IMR-90 (cell line): ENCODE measurements around the gene PRRC2B. TPM values are rescaled to one million over a fixed set of nuclear protein-coding genes. Genes with fewer than 3 reads are reported as not detected.

Experiments
- ATAC-seq: fragments of 200-7000 bp; cut with Tn5 transposase; 2 replicates; pipeline ENCODE4 v1.9.1; 2020; ENCODE audit warnings: low read depth, mild to moderate bottlenecking, moderate library complexity
- BruUV-seq: library from RNA; stranded (reverse); fragments of 400-500 nt; replicated peaks from 2 replicates; lab custom pipeline; 2021; lab: Mats Ljungman, UMichigan
- CTCF ChIA-PET: fragments of 300-600 bp; formaldehyde crosslinking; extraction: SDS; loops from one replicate; lab custom pipeline; 2021; ENCODE audit warnings: antibody characterized with exemption; lab: Yijun Ruan, JAX
- POLR2A ChIA-PET: fragments of 300-600 bp; sonication (Branson Sonifier 250); formaldehyde crosslinking; loops from one replicate; lab custom pipeline; 2022; ENCODE audit warnings: antibody characterized with exemption; ENCODE audit not compliant: unreplicated experiment; lab: Charles Lee
- DNase-seq: peaks from one replicate; pipeline ENCODE4 v3.0.0; 2013
- H2AFZ ChIP-seq: replicated peaks from 2 replicates; pipeline ENCODE3; 2013; ENCODE audit warnings: low read length, mild to moderate bottlenecking; ENCODE audit not compliant: poor library complexity
- H2AK5ac ChIP-seq: 2 replicates; pipeline ENCODE4 v1.6.1; 2013; ENCODE audit warnings: low read depth, low read length, inconsistent platforms
- H2AK9ac ChIP-seq: replicated peaks from 2 replicates; pipeline ENCODE3; 2013; ENCODE audit warnings: mild to moderate bottlenecking, low read depth, low read length, moderate library complexity; ENCODE audit not compliant: poor library complexity
- H2BK120ac ChIP-seq: 2 replicates; pipeline ENCODE4 v1.6.1; 2013; ENCODE audit warnings: low read depth, low read length, inconsistent platforms
- H2BK15ac ChIP-seq: 3 replicates; pipeline ENCODE4 v1.6.1; 2013; ENCODE audit warnings: low read depth, low read length, inconsistent platforms
- H2BK20ac ChIP-seq: 2 replicates; pipeline ENCODE4 v1.6.1; 2013; ENCODE audit warnings: low read depth, mild to moderate bottlenecking, inconsistent platforms, low read length, moderate library complexity
- H2BK5ac ChIP-seq: 2 replicates; pipeline ENCODE4 v1.6.1; 2013; ENCODE audit warnings: mild to moderate bottlenecking, low read depth, low read length, inconsistent platforms; ENCODE audit not compliant: poor library complexity, severe bottlenecking
- H3K14ac ChIP-seq: replicated peaks from 2 replicates; pipeline ENCODE4 v1.6.1; 2013; ENCODE audit warnings: low read depth, low read length, inconsistent platforms
- H3K18ac ChIP-seq: 2 replicates; pipeline ENCODE4 v1.6.1; 2013; ENCODE audit warnings: low read depth, low read length, control low read depth
- H3K23ac ChIP-seq: 2 replicates; pipeline ENCODE4 v1.6.1; 2013; ENCODE audit warnings: low read depth, low read length, inconsistent platforms
- H3K27ac ChIP-seq: 2 replicates; pipeline ENCODE4 v1.5.1; 2013; ENCODE audit warnings: mild to moderate bottlenecking, control low read depth, low read length; ENCODE audit not compliant: insufficient read depth
- H3K27me3 ChIP-seq: 2 replicates; pipeline ENCODE4 v1.6.1; 2013; ENCODE audit warnings: low read length; ENCODE audit not compliant: control insufficient read depth, insufficient read depth
- H3K36me3 ChIP-seq: 2 replicates; pipeline ENCODE4 v1.6.1; 2013; ENCODE audit warnings: low read length, mixed read lengths; ENCODE audit not compliant: control insufficient read depth, insufficient read depth
- H3K4ac ChIP-seq: 2 replicates; pipeline ENCODE4 v1.6.1; 2013; ENCODE audit warnings: low read depth, low read length, inconsistent platforms
- H3K4me1 ChIP-seq: 2 replicates; pipeline ENCODE4 v1.6.1; 2013; ENCODE audit warnings: low read length, mixed read lengths; ENCODE audit not compliant: control insufficient read depth, insufficient read depth
- H3K4me2 ChIP-seq: 2 replicates; pipeline ENCODE4 v1.6.1; 2013; ENCODE audit warnings: low read depth, mild to moderate bottlenecking, control low read depth, low read length, moderate library complexity
- H3K4me3 ChIP-seq: 2 replicates; pipeline ENCODE4 v1.5.1; 2013; ENCODE audit warnings: low read depth, mild to moderate bottlenecking, control low read depth, low read length, moderate library complexity; ENCODE audit not compliant: insufficient read depth
- H3K56ac ChIP-seq: 2 replicates; pipeline ENCODE4 v1.6.1; 2013; ENCODE audit warnings: low read length, inconsistent platforms; ENCODE audit not compliant: insufficient read depth; ENCODE audit errors: extremely low read depth
- H3K79me1 ChIP-seq, 2 experiments: 2 replicates each; pipeline ENCODE4 v1.6.1; 2013; ENCODE audit warnings: low read length in 2 of 2, inconsistent platforms in 1 of 2, low read depth in 1 of 2
- H3K9ac ChIP-seq: 2 replicates; pipeline ENCODE4 v1.6.1; 2013; ENCODE audit warnings: low read depth, low read length, control low read depth
- H3K9me1 ChIP-seq: 2 replicates; pipeline ENCODE4 v1.6.1; 2013; ENCODE audit warnings: low read length, inconsistent platforms; ENCODE audit not compliant: insufficient read depth
- H3K9me3 ChIP-seq: 2 replicates; pipeline ENCODE4 v1.6.1; 2013; ENCODE audit warnings: low read length; ENCODE audit not compliant: control insufficient read depth, insufficient read depth
- H4K20me1 ChIP-seq: 2 replicates; pipeline ENCODE4 v1.6.1; 2013; ENCODE audit warnings: low read length, inconsistent platforms; ENCODE audit not compliant: insufficient read depth
- H4K5ac ChIP-seq: 2 replicates; pipeline ENCODE4 v1.6.1; 2013; ENCODE audit warnings: mild to moderate bottlenecking, low read depth, low read length, control low read depth
- H4K8ac ChIP-seq, 2 experiments: 2 replicates each; pipeline ENCODE4 v1.6.1; 2013; ENCODE audit warnings: low read depth in 2 of 2, low read length in 2 of 2, control low read depth in 1 of 2, inconsistent platforms in 1 of 2
- H4K91ac ChIP-seq: 2 replicates; pipeline ENCODE4 v1.6.1; 2013; ENCODE audit warnings: low read depth, low read length, inconsistent platforms; ENCODE audit not compliant: insufficient read depth
- RAD21 ChIP-seq: IDR thresholded peaks from 2 replicates; pipeline ENCODE4 v1.6.1; 2012; ENCODE audit warnings: low read length, improper control_type of control experiment
- RCOR1 ChIP-seq: IDR thresholded peaks from 2 replicates; pipeline ENCODE4 v1.6.1; 2012; ENCODE audit warnings: mild to moderate bottlenecking, low read length, improper control_type of control experiment; ENCODE audit not compliant: insufficient replicate concordance
- WGBS, 2 experiments: methylation state at CpG; one replicate each; pipeline versions ENCODE4 v1.1.5 to v1.1.7; 2013; ENCODE audit warnings: missing lambda C conversion rate in 2 of 2; ENCODE audit not compliant: insufficient read length in 1 of 2; ENCODE audit errors: extremely low coverage in 2 of 2; 5-methylcytosine and 5-hydroxymethylcytosine counted together
- dilution Hi-C: fragments of 300-500 bp; cut with HindIII; formaldehyde crosslinking; loops from one replicate; pipeline ENCODE4 v1.14.3; 2018; ENCODE audit warnings: low sequenced_read_pairs; ENCODE audit not compliant: unreplicated experiment
- in situ Hi-C: fragments of 300-500 bp; cut with MboI; formaldehyde crosslinking; loops from 3 replicates; pipeline ENCODE4 v1.14.3; 2019; ENCODE audit warnings: low sequenced_read_pairs, inconsistent platforms, mixed read lengths
- intact Hi-C: fragments of 100-400 bp; cut with micrococcal nuclease; formaldehyde crosslinking; loops from 2 replicates; pipeline ENCODE4 v1.10.0; 2022
- polyA plus RNA-seq, 3 experiments: library from polyadenylated mRNA; depleted of rRNA; stranded (reverse); fragments of >200 nt; gene quantifications; 2 replicates each; pipeline ENCODE4 v1.2.3, GENCODE V29; 2012; ENCODE audit warnings: low replicate concordance in 1 of 3
- total RNA-seq: library from RNA; depleted of rRNA; stranded (reverse); fragments of >200 nt; gene quantifications from 2 replicates; pipeline ENCODE4 v1.2.3, GENCODE V29; 2012

Gene PRRC2B
- total and polyA plus RNA-seq, 2 of the 4 experiments (the other 2 are of a cell fraction) = 19.4 to 39.1 TPM

DNA sequence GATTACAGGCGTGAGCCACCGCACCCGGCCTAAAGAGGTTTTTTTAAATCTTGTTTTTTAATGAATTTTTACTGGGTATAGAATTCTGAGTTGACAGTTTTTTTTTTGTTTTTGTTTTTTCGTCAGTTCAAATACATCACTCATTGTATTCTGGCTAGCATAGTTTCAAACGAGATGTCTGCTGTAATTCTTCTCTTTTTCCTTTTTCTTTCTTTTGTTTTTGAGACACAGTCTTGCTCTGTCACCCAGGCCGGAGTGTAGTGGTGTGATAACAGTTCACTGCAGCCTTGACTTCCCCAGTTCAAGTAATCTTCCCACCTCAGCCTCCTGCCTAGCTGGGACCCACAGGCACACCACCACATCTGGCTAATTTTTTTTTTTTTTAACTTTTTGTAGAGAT, 149.3 kb downstream of the PRRC2B start:
- no peak overlapping the region for H4K5ac ChIP-seq
- no peak overlapping the region for H3K4me3 ChIP-seq
- H2BK15ac ChIP-seq = no peak overlapping the region
- DNase-seq = no peak
- no peak overlapping the region for H3K23ac ChIP-seq
- H3K79me1 ChIP-seq = no peaks in the 10 kb centered on the region
- POLR2A ChIA-PET = no interaction called here
- TF ChIP-seq RAD21 (no peak), RCOR1 (no peak)
- intact Hi-C loops = no loop called here
- CTCF ChIA-PET = no interaction called here
- peaks cover 30% of the 10 kb centered on the region for H3K9me3 ChIP-seq
- peaks cover 37% of the 10 kb centered on the region for H3K27me3 ChIP-seq
- H2BK5ac ChIP-seq = no peak overlapping the region
- H3K36me3 ChIP-seq = no peaks in the 10 kb centered on the region
- H2BK120ac ChIP-seq = no peak overlapping the region
- no peak overlapping the region for H2BK20ac ChIP-seq
- H4K8ac ChIP-seq = no peak overlapping the region
- dilution Hi-C loops = no loop called here
- no peak for ATAC-seq
- in situ Hi-C loops = no loop called here
- H3K18ac ChIP-seq = no peak overlapping the region
- H3K4ac ChIP-seq = no peak overlapping the region
- H2AK9ac ChIP-seq = no peak overlapping the region
- no peak overlapping the region for H3K27ac ChIP-seq
- H4K20me1 ChIP-seq = no peaks in the 10 kb centered on the region
- H3K9me1 ChIP-seq = no peaks in the 10 kb centered on the region
- peaks cover 4% of the 10 kb centered on the region; the same call in 1 of the 2 replicates for H3K4me1 ChIP-seq
- BruUV-seq = no TSS peak
- no peak overlapping the region for H2AK5ac ChIP-seq
- no peak overlapping the region for H3K14ac ChIP-seq
- no CpG with 5 or more reads among the region's 6 CpGs for WGBS, 2 experiments
- no peak overlapping the region for H3K56ac ChIP-seq
- no peak overlapping the region for H2AFZ ChIP-seq
- no peak overlapping the region for H3K4me2 ChIP-seq
- H4K91ac ChIP-seq = no peak overlapping the region
- H3K9ac ChIP-seq = no peak overlapping the region
